A204.1 (cell line): ENCODE data around the gene RPP25L.

Source experiments
- FAIRE-seq: peaks from 2 replicates; lab custom pipeline; 2012; peaks lifted over from hg19 to GRCh38; lab: Jason Lieb, UNC

Gene RPP25L

DNA sequence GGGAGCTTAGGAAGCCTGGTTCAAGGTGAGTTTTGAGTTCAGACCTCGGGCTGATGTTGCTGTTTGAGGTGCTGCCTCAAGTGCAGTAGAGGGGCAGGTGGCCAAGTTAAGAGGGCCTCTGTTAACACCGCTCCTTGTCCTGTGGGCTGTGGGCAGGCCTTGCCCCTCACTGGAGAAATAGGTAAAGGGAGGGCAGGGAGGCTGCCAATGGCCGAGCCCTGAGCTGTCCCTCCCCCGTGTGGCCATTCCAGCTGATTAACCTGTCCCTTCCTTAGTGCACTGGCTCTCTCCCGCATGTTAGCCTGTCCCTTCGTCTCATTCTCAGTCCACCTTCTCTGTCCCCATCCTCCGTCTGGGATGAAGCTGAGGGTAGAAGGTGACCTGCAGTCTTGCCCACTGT is 43.8 kb downstream of the RPP25L start:
- FAIRE-seq = no peak

DNA sequence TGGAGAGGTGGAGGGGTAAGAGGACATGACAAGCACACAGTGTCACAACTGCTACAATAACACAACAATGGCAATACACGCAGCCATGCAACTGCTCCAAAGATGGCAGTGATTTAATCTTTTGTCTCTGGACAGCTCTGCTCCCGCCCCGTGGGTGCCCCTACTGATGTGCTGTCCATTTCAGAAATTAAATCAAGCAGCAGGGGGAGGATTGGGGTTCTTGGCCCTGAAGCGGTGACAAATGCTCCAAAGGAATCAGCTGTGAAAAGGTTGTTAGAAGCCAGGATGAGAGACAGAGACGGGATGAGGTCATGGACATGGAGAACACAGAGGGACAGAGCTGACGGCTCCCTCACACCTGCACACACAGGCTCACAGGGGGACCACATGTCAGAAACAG is 44.9 kb downstream of the RPP25L start:
- no peak for FAIRE-seq

DNA sequence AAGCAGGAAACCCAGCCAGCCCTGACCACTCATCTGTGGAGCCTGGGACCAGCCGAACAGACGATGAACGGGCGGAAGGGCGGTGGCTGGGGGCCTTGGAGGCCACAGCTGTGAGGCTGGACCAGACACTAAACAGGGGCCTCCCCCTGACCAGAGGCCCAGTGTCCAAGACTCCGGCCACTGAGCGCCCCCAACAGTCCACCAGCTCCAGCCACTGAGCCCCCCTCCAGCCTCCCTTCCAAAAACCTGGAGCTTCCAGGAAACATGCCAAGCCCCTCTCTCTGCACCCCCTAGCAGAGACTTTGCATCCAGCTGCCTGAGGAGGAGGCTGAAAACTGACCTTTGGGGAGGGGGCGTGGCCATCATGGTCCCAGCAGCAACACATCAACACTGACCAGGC is 45.6 kb downstream of the RPP25L start:
- FAIRE-seq = no peak

DNA sequence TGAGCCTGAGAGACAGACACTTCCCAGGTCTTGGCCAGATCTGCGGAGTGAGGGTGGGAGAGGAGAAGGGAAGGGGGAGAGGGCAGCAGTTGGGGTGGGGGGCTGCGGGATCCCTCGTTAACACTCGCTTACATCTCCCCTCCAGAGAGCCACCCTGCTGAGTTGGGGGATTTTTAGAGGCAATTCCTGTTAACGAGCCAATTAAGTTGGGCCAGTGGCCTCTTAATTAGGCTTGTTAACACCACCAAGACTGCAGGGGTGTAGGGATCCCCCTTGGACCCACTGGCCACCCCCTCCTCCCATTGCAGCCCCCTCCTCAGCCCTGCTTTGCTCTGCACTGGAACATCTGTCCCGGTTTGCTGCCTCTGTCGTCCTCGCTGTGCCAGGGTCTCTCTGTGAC is 46.0 kb downstream of the RPP25L start:
- no peak for FAIRE-seq

DNA sequence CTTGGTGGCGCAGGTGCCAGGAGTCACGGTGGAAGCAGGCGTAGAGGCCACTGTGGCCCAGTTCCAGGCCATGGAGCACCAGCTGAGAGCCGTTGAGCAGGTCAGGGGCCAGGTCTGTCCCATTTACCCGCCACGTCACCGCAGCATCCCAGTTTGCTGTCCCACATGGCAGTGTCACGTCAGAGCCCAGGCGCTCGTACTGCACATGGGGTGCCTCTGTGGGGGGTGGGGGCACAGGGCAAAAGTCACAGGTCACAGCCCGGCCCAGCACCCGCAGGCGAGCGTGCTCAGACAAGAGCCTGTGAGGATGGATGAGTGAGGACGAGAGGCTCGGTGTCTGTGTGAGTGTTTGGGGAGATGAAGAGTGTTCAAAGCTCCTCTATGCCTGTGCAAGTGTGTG is 47.3 kb downstream of the RPP25L start:
- no peak for FAIRE-seq

DNA sequence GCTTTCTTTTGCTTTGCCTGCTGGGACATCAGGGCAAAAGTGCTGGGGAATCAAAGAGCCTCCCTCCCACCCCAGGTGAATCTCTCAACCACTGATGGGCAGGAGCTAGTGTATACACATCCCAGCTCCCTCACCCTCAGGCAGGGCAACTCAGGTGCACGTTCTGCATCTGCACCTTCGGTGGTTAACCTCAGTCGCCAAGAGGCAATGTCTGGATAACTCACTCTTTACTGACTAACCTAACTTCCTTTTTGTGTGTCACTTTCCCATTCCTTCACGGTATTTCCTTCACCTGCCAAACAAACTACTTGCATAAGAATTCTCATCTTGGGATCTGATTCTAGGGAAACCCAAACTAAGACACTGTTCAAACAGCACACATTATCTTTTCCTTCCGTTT is 48.6 kb downstream of the RPP25L start:
- FAIRE-seq = no peak

DNA sequence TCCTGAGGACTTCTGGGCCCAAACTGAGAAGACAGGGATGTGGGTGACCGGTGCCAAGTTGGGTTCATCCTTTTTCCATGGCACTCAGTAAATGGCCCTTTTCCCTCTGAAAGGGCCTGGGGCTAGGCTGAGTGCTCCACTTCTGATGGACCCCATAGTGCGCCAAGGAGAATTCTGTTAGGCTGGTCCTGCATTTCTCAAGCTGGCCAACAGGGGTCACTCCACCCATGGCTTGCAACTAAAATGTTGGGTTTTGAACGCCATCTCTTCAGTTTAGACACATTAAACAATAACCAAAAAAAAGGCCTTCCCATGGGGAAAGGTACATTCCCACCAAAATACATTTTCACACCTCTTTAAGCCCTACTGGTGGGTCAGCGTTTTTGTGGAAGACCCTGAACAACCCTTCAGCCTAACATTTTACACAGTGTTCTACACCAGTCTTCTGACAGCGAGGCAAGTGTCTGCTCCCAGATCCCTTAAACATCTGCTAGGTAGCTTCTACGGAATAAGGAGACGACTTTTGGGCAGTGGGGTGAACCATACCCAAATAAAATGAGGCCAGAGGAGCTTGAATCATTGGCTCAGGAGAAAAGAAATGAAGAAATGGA is 49.7 kb downstream of the RPP25L start:
- no peak for FAIRE-seq

DNA sequence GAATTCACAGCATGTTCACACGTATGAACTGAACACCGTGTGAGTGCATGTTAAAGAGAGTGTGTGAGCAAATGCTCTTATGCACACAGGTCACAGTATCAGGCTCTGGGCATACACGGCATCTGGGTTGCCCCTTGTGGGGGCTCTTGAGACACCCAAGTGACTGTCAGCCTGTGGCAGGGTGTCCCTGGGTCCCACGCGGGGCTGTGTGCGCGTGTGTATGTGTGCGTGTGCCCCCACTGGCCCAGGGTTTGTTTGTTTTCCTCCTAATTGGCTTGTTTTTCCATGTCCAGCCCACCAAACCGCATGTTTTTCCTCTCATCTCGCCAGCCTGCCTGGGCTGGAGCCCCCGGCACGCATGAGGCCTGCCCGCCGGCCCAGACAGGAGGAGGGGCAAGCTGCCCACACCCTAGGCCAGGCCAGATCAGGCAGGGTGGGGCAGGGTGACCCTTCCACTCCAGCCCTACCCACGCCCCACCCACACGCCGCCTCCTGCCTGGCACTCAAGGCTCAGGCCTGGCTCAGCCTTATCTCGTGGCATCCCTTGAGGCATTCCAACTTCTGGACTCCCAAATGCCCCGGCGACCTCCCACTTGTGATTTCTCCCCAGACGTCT is 51.2 kb downstream of the RPP25L start:
- FAIRE-seq = no peak
